K562 (cell line): ENCODE data around the gene OR1I1. TPM values are rescaled to one million over a fixed set of nuclear protein-coding genes. Genes with fewer than 3 reads are reported as not detected.

Experiments
- CEBPG ChIP-seq, 3 experiments: fragments of 200-800 bp in 1 of 3; sonication (Bioruptor generic) in 1 of 3; sonication (generic) in 1 of 3; formaldehyde crosslinking in 1 of 3; IDR thresholded peaks in 2 of 3; conservative IDR thresholded peaks in 1 of 3; 2 replicates each; pipeline versions ENCODE4 v1.6.1 to v1.8.0; 2016 to 2022; ENCODE audit warnings: missing compliant biosample characterization in 2 of 3, missing genetic modification characterization in 2 of 3, mild to moderate bottlenecking in 1 of 3, missing genetic modification reagents in 1 of 3
- CREM ChIP-seq: IDR thresholded peaks from 2 replicates; pipeline ENCODE4 v1.6.1; 2014; ENCODE audit warnings: antibody characterized with exemption, low read depth
- E2F5 ChIP-seq: sonication (generic); formaldehyde crosslinking; IDR thresholded peaks from 2 replicates; pipeline ENCODE4 v1.8.0; 2022; ENCODE audit warnings: mild to moderate bottlenecking, missing genetic modification reagents
- FOXK1 ChIP-seq: sonication (generic); formaldehyde crosslinking; IDR thresholded peaks from 2 replicates; pipeline ENCODE4 v1.8.0; 2022; ENCODE audit warnings: missing genetic modification reagents, mild to moderate bottlenecking, borderline replicate concordance
- GATAD2B ChIP-seq: fragments of 450-650 bp; IDR thresholded peaks from 2 replicates; pipeline ENCODE4 v1.6.1; 2017; ENCODE audit warnings: mild to moderate bottlenecking, borderline replicate concordance
- HSF4 ChIP-seq: fragments of 250-450 bp; sonication (Bioruptor Pico); IDR thresholded peaks from 2 replicates; pipeline ENCODE4 v2.1.2; 2022; ENCODE audit warnings: mild to moderate bottlenecking, moderate library complexity, borderline replicate concordance
- MAX ChIP-seq: sonication (generic); formaldehyde crosslinking; IDR thresholded peaks from 2 replicates; pipeline ENCODE4 v1.9.0; 2022; ENCODE audit warnings: mild to moderate bottlenecking, missing genetic modification reagents
- MGA ChIP-seq: fragments of 450-650 bp; IDR thresholded peaks from 2 replicates; pipeline ENCODE4 v1.6.1; 2016; ENCODE audit warnings: mild to moderate bottlenecking, moderate library complexity
- RAD51 ChIP-seq: fragments of 450-650 bp; IDR thresholded peaks from 2 replicates; pipeline ENCODE4 v1.7.1; 2016; ENCODE audit warnings: low read depth, mild to moderate bottlenecking, borderline replicate concordance
- SETDB1 ChIP-seq: IDR thresholded peaks from one replicate; pipeline ENCODE4 v1.6.1; 2012; ENCODE audit warnings: low read length, control low read depth, inconsistent platforms
- USF1 ChIP-seq: sonication (generic); formaldehyde crosslinking; IDR thresholded peaks from 2 replicates; pipeline ENCODE4 v1.9.0; 2022; ENCODE audit warnings: mild to moderate bottlenecking, missing genetic modification reagents
- ZZZ3 ChIP-seq: fragments of 450-650 bp; IDR thresholded peaks from 2 replicates; pipeline ENCODE4 v1.6.1; 2016; ENCODE audit warnings: antibody characterized with exemption, mild to moderate bottlenecking, moderate library complexity
- polyA plus RNA-seq, 8 experiments: library from polyadenylated mRNA; depleted of rRNA in 4 of 8; stranded (reverse) in 5 of 8; unstranded in 3 of 8; fragments of >200 nt; fragmentation: Nextera tagmentation in 2 of 8; fragmentation: Illumina TruSeq in 1 of 8; extraction: Ambion mirVana in 2 of 8; extraction: Trizol in 1 of 8; gene quantifications; 2 replicates each; pipeline versions ENCODE4 v1.2.1 to v1.2.3, GENCODE V29; 2011 to 2014; ENCODE audit warnings: inconsistent platforms in 1 of 8, missing spikeins in 1 of 8
- total RNA-seq, 7 experiments: library from RNA; depleted of rRNA in 6 of 7; stranded (reverse); fragments of >200 nt in 6 of 7; fragmentation: Illumina TruSeq in 2 of 7; extraction: Trizol in 2 of 7; gene quantifications; 2 replicates each; pipeline versions ENCODE4 v1.2.1 to v1.2.3, GENCODE V29; 2011 to 2021; ENCODE audit warnings: low replicate concordance in 1 of 7

Gene OR1I1
- total and polyA plus RNA-seq, 9 of the 15 experiments (the other 6 are each of a cell fraction or from before 2014, with no cell fraction given): not detected

GRCh38 chr19:15125232-15126067, 43.4 kb downstream of the OR1I1 start (continued):
- TF ChIP-seq MGA (peak; percentile 78), HSF4 (CRISPR knock-in tag) (no peak), FOXK1 (CRISPR knock-in tag) (no peak), GATAD2B (no peak; the same call in 1 of the 2 replicates), CEBPG (CRISPR knock-in tag; IDR thresholded peaks at IDR 0.05) (peak; percentile 63; the same call in 1 of the 2 replicates), CEBPG (tag; conservative IDR thresholded peaks at IDR 0.05 in 1 of 2, IDR thresholded peaks at IDR 0.05 in 1 of 2) (peak; percentile 55 to 66; a peak in 2 of 4 replicates), RAD51 (peak; percentile 99), SETDB1 (no peak), USF1 (CRISPR knock-in tag) (peak; percentile 96), ZZZ3 (no peak), MAX (CRISPR knock-in tag) (peak; percentile 94; the same call in 1 of the 2 replicates), E2F5 (CRISPR knock-in tag) (no peak), CREM (peak; percentile 86)
